MM.1S (cell line): ENCODE results near the gene TCF7.

Source experiments
- DNase-seq: peaks from one replicate; pipeline ENCODE4 v3.0.0-alpha.2; 2015
- H2AFZ ChIP-seq: fragments of 300-600 bp; sonication (generic); 2 replicates; pipeline ENCODE4 v1.6.0; 2016; ENCODE audit warnings: antibody characterized with exemption, low read length
- H3F3A ChIP-seq: fragments of 300-600 bp; sonication (generic); 2 replicates; pipeline ENCODE4 v1.6.1; 2016; ENCODE audit warnings: mild to moderate bottlenecking, antibody characterized with exemption, low read length, moderate library complexity, mixed read lengths; ENCODE audit not compliant: insufficient read depth
- H3K27ac ChIP-seq: fragments of 300-600 bp; sonication (generic); 2 replicates; pipeline ENCODE4 v1.5.1; 2016; ENCODE audit warnings: mild to moderate bottlenecking, low read length
- H3K27me3 ChIP-seq: fragments of 300-600 bp; sonication (generic); replicated peaks from 2 replicates; pipeline ENCODE4 v1.6.0; 2016; ENCODE audit warnings: low read length; ENCODE audit not compliant: insufficient read depth
- H3K36me3 ChIP-seq: fragments of 300-600 bp; sonication (generic); replicated peaks from 2 replicates; pipeline ENCODE4 v1.6.1; 2016; ENCODE audit warnings: mild to moderate bottlenecking, low read length, mixed read lengths; ENCODE audit not compliant: insufficient read depth
- H3K4me1 ChIP-seq: fragments of 300-600 bp; sonication (generic); 2 replicates; pipeline ENCODE4 v1.6.1; 2016; ENCODE audit warnings: low read length, mixed read lengths
- H3K4me2 ChIP-seq: fragments of 300-600 bp; sonication (generic); 2 replicates; pipeline ENCODE4 v1.6.0; 2016; ENCODE audit warnings: low read depth, low read length
- H3K4me3 ChIP-seq: fragments of 300-600 bp; sonication (generic); 2 replicates; pipeline ENCODE4 v1.5.1; 2016; ENCODE audit warnings: low read length, mixed read lengths
- H3K79me2 ChIP-seq: fragments of 300-600 bp; sonication (generic); 2 replicates; pipeline ENCODE4 v1.6.1; 2016; ENCODE audit warnings: mixed run types, low read length, mixed read lengths
- H3K9ac ChIP-seq: fragments of 300-600 bp; sonication (generic); 2 replicates; pipeline ENCODE4 v1.6.1; 2016; ENCODE audit warnings: low read length, mixed read lengths
- H3K9me2 ChIP-seq: fragments of 300-600 bp; sonication (generic); replicated peaks from 2 replicates; pipeline ENCODE4 v1.6.1; 2016; ENCODE audit warnings: mild to moderate bottlenecking, low read length, mixed read lengths; ENCODE audit not compliant: insufficient read depth
- H3K9me3 ChIP-seq: fragments of 300-600 bp; sonication (generic); replicated peaks from 2 replicates; pipeline ENCODE4 v1.6.1; 2016; ENCODE audit warnings: mild to moderate bottlenecking, low read length, mixed read lengths; ENCODE audit not compliant: insufficient read depth
- H4K20me1 ChIP-seq: fragments of 300-600 bp; sonication (generic); 2 replicates; pipeline ENCODE4 v1.6.1; 2016; ENCODE audit warnings: mild to moderate bottlenecking, low read length, moderate library complexity, mixed read lengths; ENCODE audit not compliant: insufficient read depth
- EZH2 ChIP-seq: fragments of 300-600 bp; sonication (generic); optimal IDR thresholded peaks from 2 replicates; pipeline ENCODE3; 2017; ENCODE audit warnings: low read depth, mild to moderate bottlenecking, antibody characterized with exemption, low read length, mixed read lengths
- EZH2phosphoT487 ChIP-seq: fragments of 300-600 bp; sonication (generic); IDR thresholded peaks from 2 replicates; pipeline ENCODE4 v1.6.1; 2018; ENCODE audit warnings: antibody characterized with exemption, low read length
- TF ChIP-seq, protein P1 (sequence below): fragments of 300-600 bp; sonication (generic); IDR thresholded peaks from 2 replicates; pipeline ENCODE4 v1.5.1; 2016; ENCODE audit warnings: antibody characterized with exemption, low read length, mixed read lengths

TCF7 gene

DNA sequence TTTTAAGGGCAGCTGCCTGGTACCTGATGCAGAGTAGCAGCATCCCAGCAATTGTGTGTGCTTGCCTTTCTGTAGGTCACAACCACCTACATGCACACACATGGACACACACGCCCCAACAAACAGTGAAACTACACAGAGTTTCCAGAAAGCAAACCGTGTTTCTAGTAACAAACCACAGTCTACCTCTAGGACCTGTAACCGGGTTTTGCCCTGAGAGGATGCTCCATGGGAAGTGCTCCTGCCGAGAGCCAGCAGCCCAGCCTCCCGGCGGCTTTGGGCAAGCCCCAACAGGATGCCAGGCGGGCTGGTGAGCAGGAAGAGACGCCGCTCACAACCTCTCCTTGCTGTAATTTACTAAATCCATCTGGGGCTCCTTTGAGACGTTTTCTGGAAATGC, 4.1 kb upstream of the TCF7 start:
- H3K79me2 ChIP-seq: no peaks in the 10 kb centered on the region
- TF ChIP-seq, protein P1, sequence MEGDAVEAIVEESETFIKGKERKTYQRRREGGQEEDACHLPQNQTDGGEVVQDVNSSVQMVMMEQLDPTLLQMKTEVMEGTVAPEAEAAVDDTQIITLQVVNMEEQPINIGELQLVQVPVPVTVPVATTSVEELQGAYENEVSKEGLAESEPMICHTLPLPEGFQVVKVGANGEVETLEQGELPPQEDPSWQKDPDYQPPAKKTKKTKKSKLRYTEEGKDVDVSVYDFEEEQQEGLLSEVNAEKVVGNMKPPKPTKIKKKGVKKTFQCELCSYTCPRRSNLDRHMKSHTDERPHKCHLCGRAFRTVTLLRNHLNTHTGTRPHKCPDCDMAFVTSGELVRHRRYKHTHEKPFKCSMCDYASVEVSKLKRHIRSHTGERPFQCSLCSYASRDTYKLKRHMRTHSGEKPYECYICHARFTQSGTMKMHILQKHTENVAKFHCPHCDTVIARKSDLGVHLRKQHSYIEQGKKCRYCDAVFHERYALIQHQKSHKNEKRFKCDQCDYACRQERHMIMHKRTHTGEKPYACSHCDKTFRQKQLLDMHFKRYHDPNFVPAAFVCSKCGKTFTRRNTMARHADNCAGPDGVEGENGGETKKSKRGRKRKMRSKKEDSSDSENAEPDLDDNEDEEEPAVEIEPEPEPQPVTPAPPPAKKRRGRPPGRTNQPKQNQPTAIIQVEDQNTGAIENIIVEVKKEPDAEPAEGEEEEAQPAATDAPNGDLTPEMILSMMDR: no peak
- TF ChIP-seq EZH2 (no peak), EZH2phosphoT487 (no peak)
- DNase-seq: no peak
- no peak overlapping the region for H3K4me3 ChIP-seq
- no peaks in the 10 kb centered on the region for H4K20me1 ChIP-seq
- no peaks in the 10 kb centered on the region for H3K9me2 ChIP-seq
- H3K9me3 ChIP-seq: no peaks in the 10 kb centered on the region
- no peak overlapping the region for H3K9ac ChIP-seq
- H3K4me2 ChIP-seq: no peak overlapping the region
- H3K36me3 ChIP-seq: no peaks in the 10 kb centered on the region
- H2AFZ ChIP-seq: no peak overlapping the region
- no peak overlapping the region for H3K27ac ChIP-seq
- no peaks in the 10 kb centered on the region for H3F3A ChIP-seq
- peaks cover 4% of the 10 kb centered on the region; the same call in 1 of the 2 replicates for H3K4me1 ChIP-seq
- peaks cover 16% of the 10 kb centered on the region for H3K27me3 ChIP-seq

DNA sequence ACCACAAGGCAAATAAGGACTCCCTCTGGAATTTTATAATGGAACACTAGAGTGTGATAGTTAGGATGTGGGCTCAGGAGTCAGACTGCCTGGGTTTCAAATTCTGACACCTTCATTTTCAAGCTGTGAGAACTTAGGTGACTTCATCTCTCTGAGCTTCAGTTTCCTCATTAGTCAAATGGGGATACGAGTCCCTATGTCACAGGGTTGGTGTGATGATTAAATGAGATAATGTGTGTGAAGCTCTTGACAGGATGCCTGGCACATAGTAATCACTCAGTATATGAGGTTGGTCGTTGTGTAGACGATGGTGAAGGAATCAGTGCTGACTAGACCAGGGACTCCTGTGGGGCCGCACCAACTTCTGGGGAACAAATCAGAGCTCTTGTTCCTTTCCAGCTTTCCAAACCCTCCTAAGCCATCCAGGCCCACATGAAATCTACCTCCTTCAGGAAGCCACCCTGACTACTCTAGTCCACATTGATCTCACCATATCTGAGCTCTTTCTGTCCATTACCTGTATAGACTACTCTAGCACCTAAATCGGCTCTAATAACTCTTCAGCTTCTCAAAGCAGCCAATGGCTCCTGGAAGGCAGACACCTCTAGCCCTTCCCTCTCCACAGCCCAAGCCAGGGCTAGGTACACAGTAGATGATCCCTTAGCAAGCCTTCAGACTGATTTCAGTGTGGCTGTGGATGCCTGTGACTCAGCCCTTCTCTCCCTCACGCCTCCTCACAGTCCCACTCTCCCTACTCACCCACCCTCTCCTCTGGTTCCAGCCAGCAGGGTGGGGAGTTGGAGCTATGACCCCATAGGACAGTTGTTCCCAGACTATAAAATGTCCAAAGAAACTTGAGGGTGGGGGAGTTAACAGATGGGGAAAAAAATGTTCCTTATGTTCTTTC, 2.5 kb upstream of the TCF7 start:
- Histone ChIP-seq H2AFZ (no peak overlapping the region), H3K4me3 (no peak overlapping the region), H3K36me3 (no peaks in the 10 kb centered on the region), H3K9me3 (no peaks in the 10 kb centered on the region), H3K79me2 (no peaks in the 10 kb centered on the region), H3K9me2 (no peaks in the 10 kb centered on the region), H4K20me1 (no peaks in the 10 kb centered on the region), H3K9ac (no peak overlapping the region), H3K27ac (no peak overlapping the region), H3K27me3 (peaks cover 16% of the 10 kb centered on the region), H3K4me1 (peaks cover 4% of the 10 kb centered on the region; the same call in 1 of the 2 replicates), H3F3A (no peaks in the 10 kb centered on the region), H3K4me2 (no peak overlapping the region)
- no peak for TF ChIP-seq EZH2
- no peak for TF ChIP-seq EZH2phosphoT487
- TF ChIP-seq, protein P1: no peak
- DNase-seq: no peak

DNA sequence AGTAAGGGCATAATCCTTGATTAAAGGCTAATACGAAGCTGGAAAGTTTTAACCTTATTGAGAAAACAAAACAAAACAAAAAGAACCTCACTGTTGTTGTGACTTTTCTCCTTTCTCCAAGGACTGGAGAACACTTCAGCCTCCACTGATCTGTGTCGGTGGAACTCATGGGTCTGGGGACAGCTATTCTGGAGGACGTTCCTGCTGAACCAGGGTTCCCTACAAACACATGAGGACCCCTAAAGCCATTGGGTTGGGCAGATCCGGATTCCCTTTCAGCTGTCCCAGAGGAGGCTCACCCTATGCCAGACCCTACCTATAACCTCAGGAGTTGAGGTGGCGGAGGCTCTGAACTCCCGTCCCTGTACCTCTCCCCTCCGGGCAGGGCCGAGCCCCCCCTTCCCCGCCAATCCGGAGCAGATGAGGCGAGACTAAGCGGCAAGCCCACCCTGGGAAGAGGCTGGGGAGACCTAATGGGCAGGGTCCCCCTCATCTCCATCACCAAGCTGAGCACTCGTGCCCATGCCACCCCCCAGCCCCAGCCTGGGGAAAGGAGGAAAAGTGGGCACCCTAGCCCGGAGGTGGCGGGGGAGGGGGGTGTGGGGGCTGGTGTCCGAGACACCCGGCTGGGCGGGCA, 1.6 kb upstream of the TCF7 start:
- no peak overlapping the region for H3K9ac ChIP-seq
- no peak overlapping the region for H3K4me3 ChIP-seq
- H3K27ac ChIP-seq: no peak overlapping the region
- no peak overlapping the region for H2AFZ ChIP-seq
- no peak for DNase-seq
- H3K79me2 ChIP-seq: no peaks in the 10 kb centered on the region
- no peaks in the 10 kb centered on the region for H4K20me1 ChIP-seq
- H3K4me1 ChIP-seq: peaks cover 4% of the 10 kb centered on the region; the same call in 1 of the 2 replicates
- H3F3A ChIP-seq: no peaks in the 10 kb centered on the region
- H3K9me2 ChIP-seq: no peaks in the 10 kb centered on the region
- peaks cover 16% of the 10 kb centered on the region for H3K27me3 ChIP-seq
- no peak overlapping the region for H3K4me2 ChIP-seq
- no peaks in the 10 kb centered on the region for H3K9me3 ChIP-seq
- TF ChIP-seq EZH2 (no peak), EZH2phosphoT487 (no peak)
- TF ChIP-seq, protein P1: no peak
- no peaks in the 10 kb centered on the region for H3K36me3 ChIP-seq
